Endothelial cell of umbilical vein (primary cell): ENCODE measurements around the gene OOSP4A. TPM values are rescaled to one million over a fixed set of nuclear protein-coding genes. Genes with fewer than 3 reads are reported as not detected.

Experiments used
- BruUV-seq: library from RNA; stranded (reverse); fragments of 400-500 nt; replicated peaks from 2 replicates; lab custom pipeline; 2021; lab: Mats Ljungman, UMichigan
- CTCF ChIA-PET: fragments of 300-600, 350-600 bp; sonication (Branson Sonifier 250); formaldehyde crosslinking; loops from one replicate; lab custom pipeline; 2021; ENCODE audit warnings: antibody characterized with exemption, inconsistent platforms; lab: Charles Lee
- POLR2A ChIA-PET: fragments of 300-600, 350-600 bp; sonication (Branson Sonifier 250); formaldehyde crosslinking; loops from one replicate; lab custom pipeline; 2021; ENCODE audit warnings: antibody characterized with exemption, inconsistent platforms; lab: Charles Lee
- DNase-seq: peaks from one replicate; pipeline ENCODE4 v3.0.0-alpha.2; 2011; ENCODE audit warnings: low read depth, low spot score
- FAIRE-seq: peaks from 2 replicates; lab custom pipeline; 2011; peaks lifted over from hg19 to GRCh38; lab: Jason Lieb, UNC
- H2AFZ ChIP-seq: 2 replicates; pipeline ENCODE4 v1.6.0; 2012; ENCODE audit warnings: low read depth, low read length, control low read depth, inconsistent platforms
- H3K27ac ChIP-seq: 2 replicates; pipeline ENCODE4 v1.5.1; 2011; ENCODE audit warnings: low read depth, mild to moderate bottlenecking, control low read depth, low read length, moderate library complexity; ENCODE audit not compliant: insufficient read depth
- H3K27me3 ChIP-seq, 2 experiments: 2 replicates each; pipeline versions ENCODE4 v1.6.0 to v1.6.1; 2011; ENCODE audit warnings: low read length in 2 of 2, mixed read lengths in 1 of 2; ENCODE audit not compliant: control insufficient read depth in 2 of 2, insufficient read depth in 2 of 2
- H3K36me3 ChIP-seq, 2 experiments: 2 replicates in 1 of 2; 3 replicates in 1 of 2; pipeline ENCODE4 v1.5.1; 2011; ENCODE audit warnings: low read length in 2 of 2, mild to moderate bottlenecking in 1 of 2, moderate library complexity in 1 of 2; ENCODE audit not compliant: control insufficient read depth in 2 of 2, insufficient read depth in 2 of 2; ENCODE audit errors: extremely low read depth in 1 of 2
- H3K4me1 ChIP-seq: 3 replicates; pipeline ENCODE4 v1.5.1; 2011; ENCODE audit warnings: mild to moderate bottlenecking, low read length; ENCODE audit not compliant: control insufficient read depth, insufficient read depth; ENCODE audit errors: extremely low read depth
- H3K4me2 ChIP-seq: 2 replicates; pipeline ENCODE4 v1.6.1; 2011; ENCODE audit warnings: low read length, control low read depth, mixed read lengths; ENCODE audit not compliant: insufficient read depth
- H3K4me3 ChIP-seq, 3 experiments: fragments of 200-600 bp in 1 of 3; sonication (generic), shearing (Covaris generic) in 1 of 3; replicated peaks in 1 of 3; 2 replicates each; pipeline ENCODE4 v1.5.1; 2011 to 2016; ENCODE audit warnings: control low read depth in 3 of 3, low read length in 3 of 3, mild to moderate bottlenecking in 2 of 3, inconsistent platforms in 1 of 3, low read depth in 1 of 3, moderate library complexity in 1 of 3; ENCODE audit not compliant: insufficient read depth in 1 of 3
- H3K79me2 ChIP-seq: 2 replicates; pipeline ENCODE4 v1.6.0; 2012; ENCODE audit warnings: low read length, inconsistent platforms; ENCODE audit not compliant: control insufficient read depth, insufficient read depth
- H3K9ac ChIP-seq: replicated peaks from 2 replicates; pipeline ENCODE3; 2011; ENCODE audit warnings: low read length, control low read depth; ENCODE audit not compliant: insufficient read depth; ENCODE audit errors: extremely low read depth
- H3K9me1 ChIP-seq: replicated peaks from 3 replicates; pipeline ENCODE4 v1.6.0; 2011; ENCODE audit warnings: mild to moderate bottlenecking, low read length; ENCODE audit not compliant: control insufficient read depth, insufficient read depth; ENCODE audit errors: extremely low read depth
- H3K9me3 ChIP-seq: replicated peaks from 2 replicates; pipeline ENCODE4 v1.5.1; 2012; ENCODE audit warnings: low read length, inconsistent platforms; ENCODE audit not compliant: control insufficient read depth, insufficient read depth
- H4K20me1 ChIP-seq: replicated peaks from 2 replicates; pipeline ENCODE3; 2011; ENCODE audit warnings: mild to moderate bottlenecking, low read length; ENCODE audit not compliant: control insufficient read depth, insufficient read depth; ENCODE audit errors: extremely low read depth
- EZH2 ChIP-seq: IDR thresholded peaks from 2 replicates; pipeline ENCODE4 v1.6.1; 2012; ENCODE audit warnings: borderline replicate concordance, low read depth, mild to moderate bottlenecking, moderate library complexity, low read length, inconsistent platforms; ENCODE audit not compliant: severe bottlenecking
- FOS ChIP-seq: IDR thresholded peaks from 2 replicates; pipeline ENCODE4 v1.6.1; 2011; ENCODE audit warnings: mild to moderate bottlenecking, low read length, moderate library complexity, borderline replicate concordance; ENCODE audit not compliant: insufficient read depth
- GATA2 ChIP-seq: IDR thresholded peaks from 2 replicates; pipeline ENCODE4 v1.7.0; 2011; ENCODE audit warnings: low read depth, mild to moderate bottlenecking, moderate library complexity, mixed read lengths, low read length; ENCODE audit not compliant: insufficient read length, insufficient read depth
- JUN ChIP-seq: IDR thresholded peaks from 2 replicates; pipeline ENCODE4 v1.6.1; 2011; ENCODE audit warnings: borderline replicate concordance, low read depth; ENCODE audit not compliant: insufficient read length, insufficient read depth
- MYC ChIP-seq: IDR thresholded peaks from one replicate; pipeline ENCODE4 v1.6.1; 2011; ENCODE audit warnings: mild to moderate bottlenecking, low read depth, low read length
- POLR2A ChIP-seq: IDR thresholded peaks from 2 replicates; pipeline ENCODE4 v1.6.1; 2012; ENCODE audit warnings: low read depth, mild to moderate bottlenecking, control low read depth, low read length
- POLR2AphosphoS5 ChIP-seq: IDR thresholded peaks from 2 replicates; pipeline ENCODE4 v1.6.1; 2012; ENCODE audit warnings: low read depth, mild to moderate bottlenecking, control low read depth, low read length, moderate library complexity; ENCODE audit not compliant: insufficient read depth
- dilution Hi-C: fragments of 300-500 bp; cut with MboI; formaldehyde crosslinking; loops from one replicate; pipeline ENCODE4 v1.15.0; 2019; ENCODE audit warnings: low sequenced_read_pairs; ENCODE audit not compliant: extremely low pct_ligation_motif_present
- intact Hi-C: fragments of 100-400 bp; cut with micrococcal nuclease; formaldehyde crosslinking; loops from one replicate; pipeline ENCODE4 v1.10.0; 2022
- polyA plus RNA-seq, 4 experiments: library from polyadenylated mRNA; depleted of rRNA in 3 of 4; stranded (reverse) in 3 of 4; unstranded in 1 of 4; fragments of >200 nt; gene quantifications; 2 replicates each; pipeline versions ENCODE4 v1.2.1 to v1.2.3, GENCODE V29; 2011 to 2012; ENCODE audit warnings: missing spikeins in 1 of 4
- total RNA-seq: library from RNA; stranded (reverse); gene quantifications from 2 replicates; pipeline ENCODE4 v1.2.3, GENCODE V29; 2021
- TF ChIP-seq, protein P1 (sequence below): IDR thresholded peaks from 2 replicates; pipeline ENCODE4 v1.6.1; 2011; ENCODE audit not compliant: insufficient read depth, insufficient read length
- TF ChIP-seq, protein P2 (sequence below), 2 donors: IDR thresholded peaks; 1 replicate in 1 of 2; 2 replicates in 1 of 2; pipeline ENCODE4 v1.5.1; 2011; ENCODE audit warnings: low read length in 2 of 2, mild to moderate bottlenecking in 2 of 2, moderate library complexity in 2 of 2, control low read depth in 1 of 2, inconsistent platforms in 1 of 2, low read depth in 1 of 2; ENCODE audit not compliant: insufficient read depth in 1 of 2; ENCODE audit errors: extremely low read depth in 1 of 2

The OOSP4A gene
- total and polyA plus RNA-seq, 2 donors (not counting 3 experiments of a cell fraction or from before 2014, with no cell fraction given), result not detected

DNA sequence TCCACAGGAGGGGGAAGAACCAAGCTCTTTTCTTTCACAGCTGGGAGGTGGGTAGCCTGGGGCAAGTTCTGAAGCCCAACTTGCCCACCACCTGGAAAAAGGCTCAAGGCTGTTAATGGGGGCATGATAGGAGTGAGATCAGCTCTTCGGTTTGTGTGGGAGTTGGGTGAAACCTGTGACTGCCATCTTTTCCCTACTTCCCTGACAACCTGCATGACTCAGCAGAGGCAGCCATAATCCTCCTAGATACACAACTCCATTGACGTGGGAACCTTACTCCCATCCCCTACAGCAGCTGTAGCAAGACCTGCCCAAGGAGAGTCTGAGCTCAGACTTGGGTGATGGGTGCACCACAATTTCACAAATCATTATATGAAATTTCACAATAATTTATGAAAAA is 39.9 kb downstream of the OOSP4A start:
- TF ChIP-seq FOS (no peak), JUN (no peak), EZH2 (no peak), GATA2 (no peak), POLR2AphosphoS5 (no peak), MYC (no peak), POLR2A (no peak)
- TF ChIP-seq, protein P1, sequence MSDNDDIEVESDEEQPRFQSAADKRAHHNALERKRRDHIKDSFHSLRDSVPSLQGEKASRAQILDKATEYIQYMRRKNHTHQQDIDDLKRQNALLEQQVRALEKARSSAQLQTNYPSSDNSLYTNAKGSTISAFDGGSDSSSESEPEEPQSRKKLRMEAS, result no peak
- TF ChIP-seq, protein P2, sequence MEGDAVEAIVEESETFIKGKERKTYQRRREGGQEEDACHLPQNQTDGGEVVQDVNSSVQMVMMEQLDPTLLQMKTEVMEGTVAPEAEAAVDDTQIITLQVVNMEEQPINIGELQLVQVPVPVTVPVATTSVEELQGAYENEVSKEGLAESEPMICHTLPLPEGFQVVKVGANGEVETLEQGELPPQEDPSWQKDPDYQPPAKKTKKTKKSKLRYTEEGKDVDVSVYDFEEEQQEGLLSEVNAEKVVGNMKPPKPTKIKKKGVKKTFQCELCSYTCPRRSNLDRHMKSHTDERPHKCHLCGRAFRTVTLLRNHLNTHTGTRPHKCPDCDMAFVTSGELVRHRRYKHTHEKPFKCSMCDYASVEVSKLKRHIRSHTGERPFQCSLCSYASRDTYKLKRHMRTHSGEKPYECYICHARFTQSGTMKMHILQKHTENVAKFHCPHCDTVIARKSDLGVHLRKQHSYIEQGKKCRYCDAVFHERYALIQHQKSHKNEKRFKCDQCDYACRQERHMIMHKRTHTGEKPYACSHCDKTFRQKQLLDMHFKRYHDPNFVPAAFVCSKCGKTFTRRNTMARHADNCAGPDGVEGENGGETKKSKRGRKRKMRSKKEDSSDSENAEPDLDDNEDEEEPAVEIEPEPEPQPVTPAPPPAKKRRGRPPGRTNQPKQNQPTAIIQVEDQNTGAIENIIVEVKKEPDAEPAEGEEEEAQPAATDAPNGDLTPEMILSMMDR (IDR thresholded peaks at IDR 0.05; ENCODE audit: extremely low read depth in 1 of 2, insufficient read depth in 1 of 2, low read depth in 1 of 2, low read length in 2 of 2), result no peak
- Histone ChIP-seq H3K9me3 (no peaks in the 10 kb centered on the region), H3K4me1 (no peaks in the 10 kb centered on the region), H3K4me3 (no peak overlapping the region), H2AFZ (no peak overlapping the region), H3K79me2 (no peaks in the 10 kb centered on the region), H3K36me3 (no peaks in the 10 kb centered on the region), H3K27me3 (peaks cover 0 to 3% of the 10 kb centered on the region in 2 experiments), H3K9me1 (no peaks in the 10 kb centered on the region), H3K27ac (no peak overlapping the region), H3K4me2 (no peak overlapping the region), H4K20me1 (no peaks in the 10 kb centered on the region), H3K9ac (no peak overlapping the region)
- dilution Hi-C loops, result no loop called here
- POLR2A ChIA-PET, result no interaction called here
- BruUV-seq, result no TSS peak
- intact Hi-C loops, result no loop called here
- CTCF ChIA-PET, result interaction anchor here (1.0 to 1.8 kb wide), 2 partner anchors 11 to 17 kb away, joined by 4 read pairs; no protein-coding TSS in a partner anchor
- DNase-seq (no peak), FAIRE-seq (no peak)
